MM.1S (cell line): ENCODE data around the gene PLXNA4.

Experiments used
- DNase-seq: peaks from one replicate; pipeline ENCODE4 v3.0.0-alpha.2; 2015
- H2AFZ ChIP-seq: fragments of 300-600 bp; sonication (generic); 2 replicates; pipeline ENCODE4 v1.6.0; 2016; ENCODE audit warnings: antibody characterized with exemption, low read length
- H3F3A ChIP-seq: fragments of 300-600 bp; sonication (generic); 2 replicates; pipeline ENCODE4 v1.6.1; 2016; ENCODE audit warnings: mild to moderate bottlenecking, antibody characterized with exemption, low read length, moderate library complexity, mixed read lengths; ENCODE audit not compliant: insufficient read depth
- H3K27ac ChIP-seq: fragments of 300-600 bp; sonication (generic); 2 replicates; pipeline ENCODE4 v1.5.1; 2016; ENCODE audit warnings: mild to moderate bottlenecking, low read length
- H3K27me3 ChIP-seq: fragments of 300-600 bp; sonication (generic); replicated peaks from 2 replicates; pipeline ENCODE4 v1.6.0; 2016; ENCODE audit warnings: low read length; ENCODE audit not compliant: insufficient read depth
- H3K36me3 ChIP-seq: fragments of 300-600 bp; sonication (generic); replicated peaks from 2 replicates; pipeline ENCODE4 v1.6.1; 2016; ENCODE audit warnings: mild to moderate bottlenecking, low read length, mixed read lengths; ENCODE audit not compliant: insufficient read depth
- H3K4me1 ChIP-seq: fragments of 300-600 bp; sonication (generic); 2 replicates; pipeline ENCODE4 v1.6.1; 2016; ENCODE audit warnings: low read length, mixed read lengths
- H3K4me2 ChIP-seq: fragments of 300-600 bp; sonication (generic); 2 replicates; pipeline ENCODE4 v1.6.0; 2016; ENCODE audit warnings: low read depth, low read length
- H3K4me3 ChIP-seq: fragments of 300-600 bp; sonication (generic); 2 replicates; pipeline ENCODE4 v1.5.1; 2016; ENCODE audit warnings: low read length, mixed read lengths
- H3K79me2 ChIP-seq: fragments of 300-600 bp; sonication (generic); 2 replicates; pipeline ENCODE4 v1.6.1; 2016; ENCODE audit warnings: mixed run types, low read length, mixed read lengths
- H3K9ac ChIP-seq: fragments of 300-600 bp; sonication (generic); 2 replicates; pipeline ENCODE4 v1.6.1; 2016; ENCODE audit warnings: low read length, mixed read lengths
- H3K9me2 ChIP-seq: fragments of 300-600 bp; sonication (generic); replicated peaks from 2 replicates; pipeline ENCODE4 v1.6.1; 2016; ENCODE audit warnings: mild to moderate bottlenecking, low read length, mixed read lengths; ENCODE audit not compliant: insufficient read depth
- H3K9me3 ChIP-seq: fragments of 300-600 bp; sonication (generic); replicated peaks from 2 replicates; pipeline ENCODE4 v1.6.1; 2016; ENCODE audit warnings: mild to moderate bottlenecking, low read length, mixed read lengths; ENCODE audit not compliant: insufficient read depth
- H4K20me1 ChIP-seq: fragments of 300-600 bp; sonication (generic); 2 replicates; pipeline ENCODE4 v1.6.1; 2016; ENCODE audit warnings: mild to moderate bottlenecking, low read length, moderate library complexity, mixed read lengths; ENCODE audit not compliant: insufficient read depth
- CTCF ChIP-seq: fragments of 300-600 bp; sonication (generic); IDR thresholded peaks from 2 replicates; pipeline ENCODE4 v1.5.1; 2016; ENCODE audit warnings: antibody characterized with exemption, low read length, mixed read lengths
- EZH2 ChIP-seq: fragments of 300-600 bp; sonication (generic); optimal IDR thresholded peaks from 2 replicates; pipeline ENCODE3; 2017; ENCODE audit warnings: low read depth, mild to moderate bottlenecking, antibody characterized with exemption, low read length, mixed read lengths
- EZH2phosphoT487 ChIP-seq: fragments of 300-600 bp; sonication (generic); IDR thresholded peaks from 2 replicates; pipeline ENCODE4 v1.6.1; 2018; ENCODE audit warnings: antibody characterized with exemption, low read length

PLXNA4 gene

GRCh38 chr7:132091706-132092105 is 484.6 kb downstream of the PLXNA4 start:
- no peaks in the 10 kb centered on the region for H3K4me1 ChIP-seq
- no peaks in the 10 kb centered on the region for H4K20me1 ChIP-seq
- no peaks in the 10 kb centered on the region for H3K79me2 ChIP-seq
- H3K9me2 ChIP-seq, result no peaks in the 10 kb centered on the region
- no peak for DNase-seq
- no peaks in the 10 kb centered on the region for H3K36me3 ChIP-seq
- no peak overlapping the region for H3K27ac ChIP-seq
- H3K9ac ChIP-seq, result no peak overlapping the region
- H3K4me2 ChIP-seq, result no peak overlapping the region
- no peaks in the 10 kb centered on the region for H3F3A ChIP-seq
- no peak for TF ChIP-seq CTCF
- TF ChIP-seq EZH2phosphoT487, result no peak
- TF ChIP-seq EZH2, result no peak
- H2AFZ ChIP-seq, result peak overlapping the region; percentile 17; the same call in 1 of the 2 replicates
- no peaks in the 10 kb centered on the region for H3K27me3 ChIP-seq
- no peaks in the 10 kb centered on the region for H3K9me3 ChIP-seq
- no peak overlapping the region for H3K4me3 ChIP-seq

DNA sequence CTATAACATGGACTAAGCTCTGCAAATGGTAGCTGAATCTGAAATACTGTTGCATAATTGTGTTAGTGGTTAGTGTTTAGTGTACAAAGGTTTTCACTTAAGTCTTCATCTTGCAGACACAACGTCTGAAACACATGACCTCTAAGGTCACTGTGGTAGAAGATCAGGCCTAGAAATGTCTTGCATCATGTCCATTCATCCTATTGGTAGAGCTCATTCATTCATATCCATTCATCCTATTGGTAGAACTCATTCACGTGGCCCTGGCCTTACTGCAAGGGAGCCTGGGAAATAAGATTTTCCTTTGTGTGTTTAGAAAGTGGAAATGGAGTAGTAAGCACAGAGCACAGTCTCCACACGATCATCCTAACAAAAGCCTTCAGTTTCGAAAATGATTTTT is 485.8 kb downstream of the PLXNA4 start:
- Histone ChIP-seq H3K9ac (no peak overlapping the region), H4K20me1 (no peaks in the 10 kb centered on the region), H3K4me2 (no peak overlapping the region), H2AFZ (no peak overlapping the region), H3K36me3 (no peaks in the 10 kb centered on the region), H3K79me2 (no peaks in the 10 kb centered on the region), H3K4me3 (no peak overlapping the region), H3F3A (no peaks in the 10 kb centered on the region), H3K9me3 (no peaks in the 10 kb centered on the region), H3K9me2 (no peaks in the 10 kb centered on the region), H3K4me1 (no peaks in the 10 kb centered on the region), H3K27me3 (no peaks in the 10 kb centered on the region), H3K27ac (no peak overlapping the region)
- TF ChIP-seq EZH2 (no peak), CTCF (no peak), EZH2phosphoT487 (no peak)
- DNase-seq, result peak; percentile 17

DNA sequence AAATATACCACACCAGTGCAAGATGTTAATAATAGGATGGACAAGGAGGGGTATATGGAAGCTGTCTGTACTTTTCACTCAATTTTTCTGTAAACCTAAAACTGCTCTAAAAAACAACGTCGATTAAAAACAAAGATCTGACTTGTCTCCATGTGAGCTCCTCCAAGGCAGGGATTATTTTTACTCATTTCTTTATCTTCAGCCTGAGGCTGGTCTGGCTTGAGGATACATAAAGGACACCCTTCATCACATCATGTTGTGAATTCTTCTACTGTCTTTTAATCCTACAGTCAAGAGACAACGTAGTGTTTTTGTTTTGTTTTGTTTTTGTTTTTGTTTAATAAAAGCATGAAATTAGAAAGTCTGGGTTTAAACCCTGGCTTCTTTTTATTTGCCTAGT is 486.9 kb downstream of the PLXNA4 start:
- Histone ChIP-seq H3K4me1 (no peaks in the 10 kb centered on the region), H3K27ac (no peak overlapping the region), H3K9me2 (no peaks in the 10 kb centered on the region), H3F3A (no peaks in the 10 kb centered on the region), H3K27me3 (no peaks in the 10 kb centered on the region), H3K4me2 (no peak overlapping the region), H3K79me2 (no peaks in the 10 kb centered on the region), H3K9ac (no peak overlapping the region), H4K20me1 (no peaks in the 10 kb centered on the region), H2AFZ (no peak overlapping the region), H3K36me3 (no peaks in the 10 kb centered on the region), H3K9me3 (no peaks in the 10 kb centered on the region), H3K4me3 (no peak overlapping the region)
- TF ChIP-seq EZH2, result no peak
- no peak for TF ChIP-seq CTCF
- TF ChIP-seq EZH2phosphoT487, result no peak
- DNase-seq, result no peak
